GM19463 (cell line): ENCODE data around the gene PIGN.
"Not testable (repeated sequence)": the region's sequence is repeated elsewhere in the genome, so short reads cannot be mapped to it uniquely, and the experiment has no call there.

Source experiments
- ATAC-seq: cut with Tn5 transposase; IDR thresholded peaks from one replicate; pipeline ENCODE4 v1.9.1; 2021; ENCODE audit warnings: mild to moderate bottlenecking, moderate library complexity; ENCODE audit not compliant: unreplicated experiment

Gene PIGN

DNA sequence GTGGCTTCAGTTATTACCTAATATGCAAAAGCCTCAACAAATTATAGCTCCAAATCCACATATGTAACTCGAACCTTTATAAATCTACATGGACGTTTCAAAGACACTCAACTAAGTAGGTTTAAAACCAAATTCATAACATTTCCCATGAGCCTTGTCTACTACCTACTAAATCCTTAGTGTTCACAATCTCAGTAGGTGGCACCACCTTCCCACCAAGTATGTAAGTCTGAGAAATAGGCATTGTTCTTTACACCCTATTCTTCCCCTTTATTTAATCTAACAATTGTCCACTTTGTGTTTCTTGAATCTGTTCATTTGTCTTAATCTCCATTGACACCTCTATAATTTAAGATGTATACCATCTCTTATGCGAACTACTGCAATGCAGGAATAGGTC lies 4.6 kb downstream of the PIGN start:
- ATAC-seq: no peak

GRCh38 chr18:62179213-62179612 lies 7.6 kb downstream of the PIGN start:
- ATAC-seq: no peak

GRCh38 chr18:62177271-62177670 lies 9.6 kb downstream of the PIGN start:
- ATAC-seq: no peak

GRCh38 chr18:62175521-62175920 lies 11.3 kb downstream of the PIGN start:
- ATAC-seq: no peak

DNA sequence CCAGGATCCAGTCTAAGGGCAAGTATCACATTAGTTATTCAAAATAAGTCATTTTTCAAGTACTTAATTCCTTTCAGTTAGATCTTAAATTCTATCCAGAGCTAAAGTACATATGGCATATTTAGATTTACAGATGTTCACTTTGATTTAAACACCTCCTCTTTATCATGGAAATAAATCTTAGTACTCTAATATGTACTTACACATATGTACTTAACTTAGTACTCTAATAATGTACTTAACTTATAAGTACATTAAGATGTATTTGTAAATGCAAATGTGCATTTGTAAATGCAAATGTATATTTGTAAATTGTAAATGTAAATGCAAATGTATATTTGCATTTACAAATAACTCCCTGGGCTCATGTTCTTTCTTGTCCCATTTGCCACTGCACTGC lies 14.6 kb downstream of the PIGN start:
- no peak for ATAC-seq

- ATAC-seq: no peak
These were observed 16.0 kb downstream of the PIGN start for GRCh38 chr18:62170857-62171256.

DNA sequence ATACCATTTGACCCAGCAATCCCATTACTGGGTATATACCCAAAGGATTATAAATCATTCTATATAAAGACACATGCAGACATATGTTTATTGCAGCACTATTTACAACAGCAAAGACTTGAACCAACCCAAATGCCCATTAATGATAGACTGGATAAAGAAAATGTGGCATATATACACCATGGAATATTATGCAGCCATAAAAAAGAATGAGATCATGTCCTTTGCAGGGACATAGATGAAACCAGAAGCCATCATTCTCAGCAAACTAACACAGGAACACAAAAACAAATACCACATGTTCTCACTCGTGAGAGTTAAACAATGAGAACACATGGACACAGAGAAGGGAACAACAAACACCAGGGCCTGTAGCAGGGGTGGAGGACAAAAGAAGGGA lies 20.3 kb downstream of the PIGN start:
- ATAC-seq: not testable (repeated sequence)

DNA sequence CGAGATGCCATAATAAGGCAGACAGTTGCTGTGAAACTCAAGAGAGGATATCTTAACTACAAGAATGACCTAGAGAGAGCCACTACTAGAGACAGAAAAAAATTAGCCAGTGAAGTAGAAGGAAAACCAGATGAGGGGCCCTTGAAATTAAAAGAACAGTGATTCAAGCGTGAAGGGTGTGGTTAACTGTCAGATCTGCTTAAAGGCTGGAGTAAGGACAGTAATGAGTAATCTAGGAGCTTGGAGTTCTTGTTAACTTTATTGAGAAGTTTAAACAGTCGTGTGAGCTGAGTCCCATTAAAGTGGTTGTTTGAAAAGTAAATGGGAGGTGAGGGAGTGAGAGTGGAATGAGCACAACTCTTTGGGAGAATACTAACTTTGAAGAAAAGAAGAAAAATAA lies 21.3 kb downstream of the PIGN start:
- no peak for ATAC-seq

GRCh38 chr18:62164855-62165487 lies 21.9 kb downstream of the PIGN start:
- no peak for ATAC-seq

- no peak for ATAC-seq
These were observed 22.5 kb downstream of the PIGN start for GRCh38 chr18:62164310-62164709.

DNA sequence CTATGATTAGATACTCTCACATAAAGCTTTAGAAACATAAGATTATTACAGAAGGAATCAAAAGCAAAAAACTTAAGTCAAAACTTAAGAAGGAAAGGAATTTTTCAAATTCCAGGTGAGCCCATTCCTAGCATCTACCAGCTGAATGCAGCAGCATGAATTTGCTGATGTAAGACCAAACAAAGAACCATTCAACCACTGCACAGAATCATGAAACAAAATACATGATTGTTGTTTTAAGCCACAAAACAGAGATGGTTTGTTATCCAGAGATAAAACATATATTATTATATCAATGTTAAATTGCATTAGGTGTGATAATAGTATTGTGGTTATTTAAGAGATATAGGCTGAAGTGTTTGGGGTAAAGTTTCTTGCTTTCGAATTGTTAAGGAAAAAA lies 29.0 kb downstream of the PIGN start:
- no peak for ATAC-seq

- ATAC-seq: no peak
These were observed 34.0 kb downstream of the PIGN start for GRCh38 chr18:62152844-62153243.

DNA sequence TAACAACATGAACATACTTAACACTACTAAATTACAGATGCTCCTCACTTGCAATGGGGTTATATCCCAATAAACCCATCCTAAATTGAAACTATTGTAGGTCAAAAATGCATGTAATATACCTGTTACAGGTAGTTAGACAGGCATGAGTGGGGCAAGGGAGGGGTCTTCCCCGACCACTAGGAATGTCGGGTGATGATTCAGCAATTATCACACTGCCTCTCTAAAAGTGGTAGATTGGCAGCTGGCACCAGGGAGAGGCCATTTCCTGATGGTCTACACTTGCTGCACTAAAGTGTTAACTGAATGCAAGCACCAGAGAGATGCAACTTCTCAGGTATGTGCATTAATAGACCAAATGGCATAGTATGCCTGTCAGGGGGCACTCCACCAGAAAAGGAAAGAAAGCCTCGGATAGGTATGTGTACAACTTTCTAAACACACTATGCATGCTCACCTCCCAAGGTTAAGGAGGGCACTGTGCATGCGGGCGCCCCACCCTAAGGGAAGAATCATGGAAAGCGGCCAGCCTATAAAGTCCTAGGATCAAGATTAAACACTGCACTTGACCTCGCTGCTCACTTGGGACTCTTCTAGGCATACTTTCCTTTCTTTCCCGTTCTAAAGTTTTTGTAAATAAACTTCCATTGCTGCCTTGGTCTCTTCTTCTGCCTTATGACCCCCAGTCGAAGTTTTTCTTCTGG lies 35.6 kb downstream of the PIGN start:
- no peak for ATAC-seq

DNA sequence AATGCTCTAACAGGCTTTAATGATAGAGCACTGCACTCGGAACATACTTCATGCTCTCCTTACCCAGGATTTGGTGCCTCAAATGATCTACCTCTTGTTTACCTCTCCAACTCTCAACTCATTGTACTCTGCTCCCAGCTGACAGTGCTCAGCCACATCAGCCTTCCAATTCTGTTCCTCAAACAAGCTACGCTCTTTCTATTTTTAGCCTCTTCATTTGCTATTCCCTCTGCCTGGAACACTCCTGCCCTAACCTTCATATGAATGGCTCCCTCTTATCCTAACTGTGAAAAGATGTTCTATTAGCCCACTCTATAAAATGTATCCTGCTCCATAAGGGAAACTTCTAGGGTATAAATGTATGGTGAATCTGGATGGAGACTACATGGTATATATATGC lies 42.5 kb downstream of the PIGN start:
- no peak for ATAC-seq

GRCh38 chr18:62140259-62140658 lies 46.6 kb downstream of the PIGN start:
- ATAC-seq: no peak

DNA sequence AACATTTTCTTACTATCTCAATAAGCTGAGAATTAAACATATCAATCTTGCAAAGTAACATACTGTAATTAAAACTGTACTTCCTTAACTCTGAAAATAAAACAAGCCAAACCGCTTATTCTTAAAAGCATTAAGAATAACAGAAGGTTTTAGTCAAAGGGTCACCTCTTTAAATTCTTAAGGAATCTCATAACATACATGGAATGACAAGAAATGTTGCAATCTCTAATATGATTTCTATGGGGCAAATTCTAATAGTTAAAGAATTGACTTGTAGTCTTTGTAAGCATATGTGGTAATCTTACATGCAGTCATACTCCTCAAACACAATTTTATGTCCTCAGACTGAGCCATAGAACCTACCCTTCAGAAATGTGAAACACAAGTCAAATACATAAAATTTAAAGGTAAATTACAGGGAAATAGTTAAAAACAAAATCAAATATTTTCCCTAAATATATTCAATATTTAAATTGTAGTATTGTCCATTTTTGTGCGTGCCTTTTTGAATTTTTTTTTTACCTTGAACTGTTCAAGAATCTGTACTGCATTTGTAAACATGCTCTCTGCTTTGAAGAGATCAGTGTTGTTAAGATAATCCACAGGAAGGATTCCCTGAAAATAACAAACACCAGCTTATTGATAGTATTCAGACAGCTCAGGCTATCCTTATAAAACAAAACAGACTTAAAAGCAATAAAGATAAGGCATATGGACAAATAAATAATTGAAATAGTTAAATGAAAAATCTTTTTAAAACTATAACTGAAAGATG lies 48.2 kb downstream of the PIGN start:
- ATAC-seq: no peak

DNA sequence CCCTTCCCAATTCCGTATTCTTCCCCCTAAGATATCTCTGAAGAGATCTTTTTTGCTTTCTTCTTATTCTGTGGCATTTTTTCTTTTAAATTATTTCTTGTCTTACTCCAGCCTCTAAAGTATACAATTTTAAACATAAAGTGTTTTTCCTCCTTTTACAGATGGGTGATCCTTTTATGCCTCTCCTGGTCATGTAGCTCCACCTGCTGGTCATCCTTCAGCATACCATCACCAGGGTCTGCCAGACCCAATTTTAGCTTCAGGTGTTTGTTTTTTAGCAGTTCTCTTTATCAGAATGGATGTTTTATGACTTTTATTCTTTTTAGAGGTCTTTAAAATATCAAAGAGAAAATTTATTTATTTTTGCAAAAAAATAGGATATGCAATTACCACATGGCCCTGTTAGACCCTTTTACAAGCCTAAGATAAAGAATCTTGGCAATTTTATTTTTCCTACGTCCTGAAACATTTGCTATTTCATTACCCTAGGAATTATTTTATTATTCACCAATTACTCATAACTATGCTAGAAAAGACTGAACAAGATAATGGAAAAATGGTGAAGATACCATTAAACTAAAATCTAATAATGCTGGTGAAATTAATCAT lies 55.5 kb downstream of the PIGN start:
- ATAC-seq: peak; percentile 77

DNA sequence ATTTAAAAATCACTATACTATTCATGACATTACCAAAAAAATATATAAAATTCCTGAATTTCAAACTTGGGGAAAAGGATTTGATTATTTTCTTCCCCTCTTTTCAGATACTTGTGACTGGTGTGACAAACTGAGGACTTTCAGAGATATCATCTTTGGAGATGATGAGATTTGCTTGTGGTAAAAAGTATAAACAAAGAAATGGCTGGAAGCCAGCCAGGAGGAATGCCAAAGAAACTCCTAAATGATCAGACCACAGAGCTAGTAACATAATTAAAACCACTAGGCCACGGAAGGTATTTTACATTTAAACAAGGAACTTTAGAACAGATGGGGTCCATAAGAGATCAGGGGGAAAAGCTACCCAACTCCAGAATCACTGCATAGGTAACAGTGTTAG lies 58.7 kb downstream of the PIGN start:
- ATAC-seq: no peak

- no peak for ATAC-seq
These were observed 60.1 kb downstream of the PIGN start for GRCh38 chr18:62126737-62127136.

DNA sequence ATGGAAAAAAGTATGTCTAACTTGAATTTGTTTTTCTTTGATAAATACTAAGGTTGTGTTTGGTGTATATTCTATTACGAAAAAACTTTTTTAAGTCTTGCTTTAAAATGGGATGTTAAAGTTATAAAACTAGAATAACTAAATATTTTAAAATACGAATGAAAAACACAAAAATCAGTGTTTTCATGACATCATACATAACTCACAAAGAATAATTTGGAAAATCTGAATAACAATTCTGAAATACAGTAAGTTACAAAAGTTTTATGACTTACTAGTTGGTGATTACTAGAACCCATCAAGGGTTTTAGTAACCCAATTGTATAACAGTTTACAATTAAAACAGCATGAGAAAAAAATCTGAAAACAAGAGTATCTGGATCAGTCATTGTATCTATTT lies 61.2 kb downstream of the PIGN start:
- ATAC-seq: no peak

DNA sequence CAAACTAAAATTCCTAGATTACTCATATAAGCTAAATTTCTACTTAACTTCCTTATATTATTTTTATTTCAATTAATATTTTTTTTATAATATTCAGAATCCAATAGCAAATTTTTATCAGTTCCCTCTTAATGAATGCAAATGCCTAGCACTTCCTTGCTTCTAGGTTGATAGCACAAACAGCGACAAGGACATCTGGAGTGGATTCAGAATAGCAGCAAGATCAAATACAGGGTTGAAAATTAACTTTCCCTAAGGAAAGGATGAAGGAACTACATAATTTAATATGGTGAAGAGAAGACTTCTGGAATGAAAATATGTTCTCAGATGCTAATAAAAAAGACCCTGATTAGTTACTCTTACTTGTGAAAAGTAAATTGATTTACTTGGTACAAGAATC lies 64.5 kb downstream of the PIGN start:
- ATAC-seq: no peak

DNA sequence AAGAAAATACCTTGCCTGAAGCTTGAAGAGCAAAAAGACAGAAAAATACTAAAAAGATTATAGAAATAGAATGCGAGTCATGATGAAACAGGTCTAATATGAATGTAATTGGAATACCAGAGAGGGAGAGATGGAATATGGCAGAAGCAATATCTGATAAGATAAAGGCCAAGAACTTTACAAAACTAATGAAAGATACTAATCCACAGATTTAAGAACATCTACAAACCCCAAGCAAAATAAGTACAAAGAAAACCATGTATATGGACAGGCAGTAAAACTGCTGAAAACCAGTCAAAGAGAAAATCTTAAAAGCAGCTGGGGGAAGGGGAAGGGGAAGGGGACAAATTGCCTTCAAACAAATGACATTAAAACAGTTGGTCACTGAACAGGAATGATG lies 67.0 kb downstream of the PIGN start:
- no peak for ATAC-seq
